ENCODE data around the gene LMCD1. TPM values are rescaled to one million over a fixed set of nuclear protein-coding genes. Genes with fewer than 3 reads are reported as not detected.
A peak's percentile ranks its signal among the peaks of the same experiment; 100 is the strongest.
"Not testable (repeated sequence)": the region's sequence is repeated elsewhere in the genome, so short reads cannot be mapped to it uniquely, and the experiment has no call there.

Gene LMCD1
- total and polyA plus RNA-seq, 4 donors: 33.6 to 179 (median 98.4) TPM

DNA sequence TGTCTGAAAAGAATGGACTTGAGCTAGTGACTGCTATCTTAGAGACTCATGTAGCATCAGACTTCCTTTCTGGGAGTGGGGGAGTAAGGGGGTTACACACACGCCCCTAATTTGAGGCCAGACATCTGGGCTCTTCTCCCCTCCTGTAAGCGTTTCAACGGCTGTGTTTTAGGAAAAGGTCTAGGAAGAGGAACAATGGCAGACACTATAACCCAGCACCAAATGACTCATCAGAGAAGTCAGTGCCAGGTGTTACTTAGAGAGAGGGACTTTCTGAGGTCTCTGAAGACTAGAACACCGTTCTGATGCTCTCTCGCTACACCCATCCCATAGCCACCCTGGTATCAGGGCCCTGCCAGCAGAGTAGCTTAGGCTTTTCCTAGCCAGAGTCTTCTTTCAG, 77.5 kb downstream of the LMCD1 start:
- Histone ChIP-seq H3K4me3 (no peak overlapping the region), H3K27me3 (ENCODE audit: control insufficient read depth in 3 of 3, insufficient read depth in 3 of 3, low read length in 2 of 3) (no peaks in the 10 kb centered on the region), H3K36me3 (ENCODE audit: control insufficient read depth in 4 of 4, insufficient read depth in 4 of 4, low read length in 4 of 4) (peaks cover 0 to 6% (median 2%) of the 10 kb centered on the region in 4 donors), H3K9ac (ENCODE audit: insufficient read depth in 1 of 2, low read length in 2 of 2) (no peak overlapping the region), H3K4me1 (ENCODE audit: control insufficient read depth in 5 of 5, insufficient read depth in 5 of 5, low read length in 5 of 5) (peaks cover 0 to 18% (median 15%) of the 10 kb centered on the region in 5 donors), H3K9me3 (ENCODE audit: control insufficient read depth in 4 of 4, insufficient read depth in 3 of 4, low read length in 3 of 4) (no peaks in the 10 kb centered on the region), H3K27ac (ENCODE audit: low read depth in 1 of 2, low read length in 1 of 2) (no peak overlapping the region)
- DNase-seq (no peak), ATAC-seq (ENCODE audit: insufficient read depth, low FRiP score) (no peak)
- WGBS, 2 donors: 39 to 58% methylated on average over 5 of the region's 5 CpGs
- TF ChIP-seq, protein P1, sequence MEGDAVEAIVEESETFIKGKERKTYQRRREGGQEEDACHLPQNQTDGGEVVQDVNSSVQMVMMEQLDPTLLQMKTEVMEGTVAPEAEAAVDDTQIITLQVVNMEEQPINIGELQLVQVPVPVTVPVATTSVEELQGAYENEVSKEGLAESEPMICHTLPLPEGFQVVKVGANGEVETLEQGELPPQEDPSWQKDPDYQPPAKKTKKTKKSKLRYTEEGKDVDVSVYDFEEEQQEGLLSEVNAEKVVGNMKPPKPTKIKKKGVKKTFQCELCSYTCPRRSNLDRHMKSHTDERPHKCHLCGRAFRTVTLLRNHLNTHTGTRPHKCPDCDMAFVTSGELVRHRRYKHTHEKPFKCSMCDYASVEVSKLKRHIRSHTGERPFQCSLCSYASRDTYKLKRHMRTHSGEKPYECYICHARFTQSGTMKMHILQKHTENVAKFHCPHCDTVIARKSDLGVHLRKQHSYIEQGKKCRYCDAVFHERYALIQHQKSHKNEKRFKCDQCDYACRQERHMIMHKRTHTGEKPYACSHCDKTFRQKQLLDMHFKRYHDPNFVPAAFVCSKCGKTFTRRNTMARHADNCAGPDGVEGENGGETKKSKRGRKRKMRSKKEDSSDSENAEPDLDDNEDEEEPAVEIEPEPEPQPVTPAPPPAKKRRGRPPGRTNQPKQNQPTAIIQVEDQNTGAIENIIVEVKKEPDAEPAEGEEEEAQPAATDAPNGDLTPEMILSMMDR (IDR thresholded peaks at IDR 0.05; ENCODE audit: control extremely low read depth, extremely low read depth): no peak

DNA sequence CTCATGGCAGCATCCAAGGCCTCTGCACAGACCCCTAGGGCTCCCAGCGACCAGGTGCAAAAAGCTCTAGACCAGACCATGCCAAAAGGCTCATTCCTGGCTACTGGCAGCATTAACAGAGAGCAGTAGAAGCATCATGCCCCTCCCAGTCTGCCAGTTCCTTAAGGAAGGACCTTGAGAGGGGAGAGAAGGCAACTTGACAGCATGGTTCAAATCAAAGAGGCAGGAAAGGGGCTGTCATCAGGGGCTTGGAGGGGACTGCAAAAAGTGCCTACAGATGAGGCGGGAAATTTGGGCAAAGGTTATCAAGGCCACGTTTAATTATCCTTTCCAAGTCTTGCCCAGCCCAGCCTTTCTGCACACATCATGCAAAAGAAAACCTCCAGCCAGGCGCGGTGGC, 78.3 kb downstream of the LMCD1 start:
- DNase-seq: no peak
- WGBS, 2 donors: 88 to 90% methylated on average over 5 of the region's 5 CpGs

DNA sequence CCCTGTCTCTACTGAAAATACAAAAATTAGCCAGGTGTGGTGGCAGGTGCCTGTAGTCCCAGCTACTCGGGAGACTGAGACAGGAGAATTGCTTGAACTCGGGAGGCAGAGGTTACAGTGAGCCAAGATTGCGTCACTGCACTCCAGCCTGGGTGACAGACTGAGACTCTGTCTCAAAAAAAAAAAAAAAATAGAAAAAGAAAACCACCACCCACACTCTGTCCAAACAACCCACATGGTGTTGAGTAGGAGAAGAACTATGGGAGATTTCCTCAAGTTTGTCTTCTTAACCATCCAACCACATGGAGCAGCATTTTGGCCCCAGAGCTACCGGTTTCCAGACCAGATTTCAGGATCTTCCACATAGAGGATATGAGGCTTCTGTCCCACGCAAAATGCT, 78.8 kb downstream of the LMCD1 start:
- not testable (repeated sequence) for H3K9ac ChIP-seq (ENCODE audit: insufficient read depth in 1 of 2, low read length in 2 of 2); H3K36me3 ChIP-seq (ENCODE audit: control insufficient read depth in 4 of 4, insufficient read depth in 4 of 4, low read length in 4 of 4); ATAC-seq (ENCODE audit: insufficient read depth, low FRiP score); H3K9me3 ChIP-seq (ENCODE audit: control insufficient read depth in 4 of 4, insufficient read depth in 3 of 4, low read length in 3 of 4); H3K27me3 ChIP-seq (ENCODE audit: control insufficient read depth in 3 of 3, insufficient read depth in 3 of 3, low read length in 2 of 3); DNase-seq; H3K4me3 ChIP-seq
- WGBS, 2 donors: 61 to 65% methylated on average over 5 of the region's 5 CpGs
- peaks cover 0 to 17% (median 8%) of the 10 kb centered on the region in 5 donors for H3K4me1 ChIP-seq (ENCODE audit: control insufficient read depth in 5 of 5, insufficient read depth in 5 of 5, low read length in 5 of 5)
- H3K27ac ChIP-seq (ENCODE audit: low read depth in 1 of 2, low read length in 1 of 2): peak overlapping the region in 1 of 2 donors; percentile 12

More for the DNA sequence above, 78.3 kb downstream of the LMCD1 start:
- H3K4me1 ChIP-seq (ENCODE audit: control insufficient read depth in 5 of 5, insufficient read depth in 5 of 5, low read length in 5 of 5): peaks cover 0 to 17% (median 10%) of the 10 kb centered on the region in 5 donors
- H3K27ac ChIP-seq (ENCODE audit: low read depth in 1 of 2, low read length in 1 of 2): peak overlapping the region in 1 of 2 donors; percentile 9
- peaks cover 0 to 6% (median 2%) of the 10 kb centered on the region in 4 donors for H3K36me3 ChIP-seq (ENCODE audit: control insufficient read depth in 4 of 4, insufficient read depth in 4 of 4, low read length in 4 of 4)
- no peak overlapping the region for H3K4me3 ChIP-seq
- no peaks in the 10 kb centered on the region for H3K9me3 ChIP-seq (ENCODE audit: control insufficient read depth in 4 of 4, insufficient read depth in 3 of 4, low read length in 3 of 4)
- ATAC-seq (ENCODE audit: insufficient read depth, low FRiP score): no peak
- H3K9ac ChIP-seq (ENCODE audit: insufficient read depth in 1 of 2, low read length in 2 of 2): no peak overlapping the region
- H3K27me3 ChIP-seq (ENCODE audit: control insufficient read depth in 3 of 3, insufficient read depth in 3 of 3, low read length in 2 of 3): no peaks in the 10 kb centered on the region
- TF ChIP-seq, protein P1 (IDR thresholded peaks at IDR 0.05; ENCODE audit: control extremely low read depth, extremely low read depth): no peak

DNA sequence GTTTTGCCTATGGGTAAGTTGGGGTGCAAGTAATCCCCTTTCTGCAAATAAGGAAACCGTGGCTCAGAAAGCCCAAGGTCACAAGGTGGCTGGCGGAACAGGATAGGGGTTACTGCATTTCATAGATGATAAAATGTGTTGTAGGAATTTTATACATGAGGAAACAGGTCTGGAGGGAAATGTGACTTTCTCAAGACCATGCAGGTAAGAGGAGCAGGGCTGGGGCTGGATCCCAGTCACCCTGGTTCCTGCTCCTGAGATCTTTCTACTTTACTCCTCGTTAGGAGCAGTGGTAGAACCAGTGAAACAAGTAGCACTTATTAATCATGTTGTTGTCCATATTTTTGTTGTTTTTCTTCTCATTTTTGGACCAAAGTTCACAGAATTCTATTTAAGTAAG, 79.8 kb downstream of the LMCD1 start:
- TF ChIP-seq, protein P1 (IDR thresholded peaks at IDR 0.05; ENCODE audit: control extremely low read depth, extremely low read depth): no peak
- no peaks in the 10 kb centered on the region for H3K9me3 ChIP-seq (ENCODE audit: control insufficient read depth in 4 of 4, insufficient read depth in 3 of 4, low read length in 3 of 4)
- WGBS, 2 donors: 80 to 85% methylated on average over 3 of the region's 3 CpGs
- H3K27me3 ChIP-seq (ENCODE audit: control insufficient read depth in 3 of 3, insufficient read depth in 3 of 3, low read length in 2 of 3): no peaks in the 10 kb centered on the region
- peaks cover 0 to 17% (median 8%) of the 10 kb centered on the region in 5 donors for H3K4me1 ChIP-seq (ENCODE audit: control insufficient read depth in 5 of 5, insufficient read depth in 5 of 5, low read length in 5 of 5)
- no peak for DNase-seq
- peaks cover 0 to 2% (median under 1%) of the 10 kb centered on the region in 4 donors for H3K36me3 ChIP-seq (ENCODE audit: control insufficient read depth in 4 of 4, insufficient read depth in 4 of 4, low read length in 4 of 4)
- no peak overlapping the region for H3K9ac ChIP-seq (ENCODE audit: insufficient read depth in 1 of 2, low read length in 2 of 2)
- H3K4me3 ChIP-seq: no peak overlapping the region
- ATAC-seq (ENCODE audit: insufficient read depth, low FRiP score): no peak
- peak overlapping the region in 1 of 2 donors; percentile 37 for H3K27ac ChIP-seq (ENCODE audit: low read depth in 1 of 2, low read length in 1 of 2)
